K562 (cell line): ENCODE data around the gene DENND2A. TPM values are rescaled to one million over a fixed set of nuclear protein-coding genes. Genes with fewer than 3 reads are reported as not detected.

ENCODE experiments used
- ARID4B ChIP-seq: sonication (generic); formaldehyde crosslinking; IDR thresholded peaks from 2 replicates; pipeline ENCODE4 v1.8.0; 2022; ENCODE audit warnings: mild to moderate bottlenecking, missing genetic modification reagents
- EGR1 ChIP-seq: fragments of 450-650 bp; conservative IDR thresholded peaks from 2 replicates; pipeline ENCODE4 v1.6.1; 2017; ENCODE audit warnings: mild to moderate bottlenecking
- HNRNPUL1 ChIP-seq: fragments of 200-400 bp; formaldehyde crosslinking; IDR thresholded peaks from 2 replicates; pipeline ENCODE4 v1.6.1; 2017; ENCODE audit warnings: low read length
- KDM5B ChIP-seq: fragments of 200-600 bp; sonication (generic); IDR thresholded peaks from 2 replicates; pipeline ENCODE4 v1.6.1; 2012; ENCODE audit warnings: low read depth, mild to moderate bottlenecking, moderate library complexity, low read length, control low read depth, inconsistent platforms; ENCODE audit not compliant: insufficient replicate concordance
- MYC ChIP-seq, 2 experiments: fragments of 250-450 bp in 1 of 2; sonication (Bioruptor Pico) in 1 of 2; IDR thresholded peaks; 2 replicates each; pipeline versions ENCODE4 v1.5.1 to v1.6.1; 2012 to 2021; ENCODE audit warnings: low read depth in 2 of 2, borderline replicate concordance in 1 of 2, improper control_type of control experiment in 1 of 2, low read length in 1 of 2, mild to moderate bottlenecking in 1 of 2, moderate library complexity in 1 of 2
- NR2C2 ChIP-seq, 2 experiments: fragments of 200-800 bp in 1 of 2; sonication (Bioruptor generic) in 1 of 2; sonication (generic) in 1 of 2; formaldehyde crosslinking in 1 of 2; IDR thresholded peaks; 2 replicates each; pipeline versions ENCODE4 v1.6.1 to v1.8.0; 2016 to 2022; ENCODE audit warnings: mild to moderate bottlenecking in 1 of 2, missing compliant biosample characterization in 1 of 2, missing genetic modification characterization in 1 of 2, missing genetic modification reagents in 1 of 2
- PCBP1 ChIP-seq: fragments of 200-400 bp; formaldehyde crosslinking; IDR thresholded peaks from 2 replicates; pipeline ENCODE4 v1.6.1; 2018; ENCODE audit warnings: mild to moderate bottlenecking, low read depth, low read length; ENCODE audit not compliant: poor library complexity, severe bottlenecking
- POLR2B ChIP-seq: fragments of 450-650 bp; IDR thresholded peaks from 2 replicates; pipeline ENCODE4 v1.6.1; 2018; ENCODE audit warnings: low read depth; ENCODE audit not compliant: partially characterized antibody
- SRSF1 ChIP-seq: fragments of 200-400 bp; formaldehyde crosslinking; IDR thresholded peaks from 2 replicates; pipeline ENCODE4 v1.6.1; 2017; ENCODE audit warnings: mild to moderate bottlenecking, low read depth, low read length, moderate library complexity
- STAG1 ChIP-seq: sonication (generic); formaldehyde crosslinking; IDR thresholded peaks from 2 replicates; pipeline ENCODE4 v1.5.0; 2020; ENCODE audit warnings: missing genetic modification reagents, borderline replicate concordance
- USF1 ChIP-seq: sonication (generic); formaldehyde crosslinking; IDR thresholded peaks from 2 replicates; pipeline ENCODE4 v1.9.0; 2022; ENCODE audit warnings: mild to moderate bottlenecking, missing genetic modification reagents
- ZBTB17 ChIP-seq: fragments of 450-650 bp; formaldehyde crosslinking; IDR thresholded peaks from 2 replicates; pipeline ENCODE4 v1.4.0; 2020; ENCODE audit warnings: mild to moderate bottlenecking
- ZNF133 ChIP-seq: fragments of 250-450 bp; sonication (Bioruptor Pico); IDR thresholded peaks from 2 replicates; pipeline ENCODE4 v1.4.0; 2020; ENCODE audit warnings: mild to moderate bottlenecking
- ZNF23 ChIP-seq: fragments of 250-450 bp; sonication (Bioruptor Pico); IDR thresholded peaks from 2 replicates; pipeline ENCODE4 v1.4.0; 2020; ENCODE audit warnings: mild to moderate bottlenecking
- ZNF24 ChIP-seq: fragments of 450-650 bp; IDR thresholded peaks from 2 replicates; pipeline ENCODE4 v1.6.1; 2016
- polyA plus RNA-seq, 8 experiments: library from polyadenylated mRNA; depleted of rRNA in 4 of 8; stranded (reverse) in 5 of 8; unstranded in 3 of 8; fragments of >200 nt; fragmentation: Nextera tagmentation in 2 of 8; fragmentation: Illumina TruSeq in 1 of 8; extraction: Ambion mirVana in 2 of 8; extraction: Trizol in 1 of 8; gene quantifications; 2 replicates each; pipeline versions ENCODE4 v1.2.1 to v1.2.3, GENCODE V29; 2011 to 2014; ENCODE audit warnings: inconsistent platforms in 1 of 8, missing spikeins in 1 of 8
- total RNA-seq, 7 experiments: library from RNA; depleted of rRNA in 6 of 7; stranded (reverse); fragments of >200 nt in 6 of 7; fragmentation: Illumina TruSeq in 2 of 7; extraction: Trizol in 2 of 7; gene quantifications; 2 replicates each; pipeline versions ENCODE4 v1.2.1 to v1.2.3, GENCODE V29; 2011 to 2021; ENCODE audit warnings: low replicate concordance in 1 of 7

Gene DENND2A
- total and polyA plus RNA-seq, 9 of the 15 experiments (the other 6 are each of a cell fraction or from before 2014, with no cell fraction given), result not detected

GRCh38 chr7:140673063-140673773 is 32.6 kb upstream of the DENND2A start (continued):
- TF ChIP-seq SRSF1 (0 out of 2 replicates have a peak, but pooled peaks have one; percentile 79), STAG1 (CRISPR knock-in tag) (peak; percentile 41; the same call in 1 of the 2 replicates), EGR1 (no peak), ZNF23 (CRISPR knock-in tag) (no peak), MYC (IDR thresholded peaks at IDR 0.05; ENCODE audit: low read depth, low read length) (no peak; the same call in 1 of the 2 replicates), MYC (CRISPR knock-in tag; IDR thresholded peaks at IDR 0.05; ENCODE audit: borderline replicate concordance, low read depth) (peak; percentile 64; the same call in 1 of the 2 replicates), ZNF24 (0 out of 2 replicates have a peak, but pooled peaks have one; percentile 6), ZNF133 (CRISPR knock-in tag) (no peak), KDM5B (peak; percentile 76), NR2C2 (CRISPR knock-in tag; IDR thresholded peaks at IDR 0.05) (no peak), NR2C2 (tag; IDR thresholded peaks at IDR 0.05) (peak; percentile 64; the same call in 1 of the 2 replicates), PCBP1 (peak; percentile 33), USF1 (CRISPR knock-in tag) (no peak), POLR2B (no peak), HNRNPUL1 (no peak), ZBTB17 (CRISPR knock-in tag) (0 out of 2 replicates have a peak, but pooled peaks have one; percentile 41), ARID4B (CRISPR knock-in tag) (peak; percentile 47; the same call in 1 of the 2 replicates)
